Ectodermal cell (in vitro differentiated cells): Measurements from ENCODE around the gene C1orf21.

Experiments
- H3K27ac ChIP-seq: 2 replicates; pipeline ENCODE4 v1.7.0; 2013; ENCODE audit warnings: mild to moderate bottlenecking, low read depth, low read length; ENCODE audit not compliant: insufficient read depth, poor library complexity, severe bottlenecking
- H3K27me3 ChIP-seq: 2 replicates; pipeline ENCODE4 v1.7.0; 2013; ENCODE audit warnings: mild to moderate bottlenecking, low read length; ENCODE audit not compliant: insufficient read depth, control insufficient read depth, poor library complexity, severe bottlenecking
- H3K36me3 ChIP-seq: one replicate; pipeline ENCODE4 v1.7.0; 2013; ENCODE audit warnings: low read length; ENCODE audit not compliant: control insufficient read depth, insufficient read depth
- H3K4me1 ChIP-seq: one replicate; pipeline ENCODE4 v1.7.0; 2013; ENCODE audit warnings: low read length; ENCODE audit not compliant: control insufficient read depth, insufficient read depth
- H3K4me3 ChIP-seq: 2 replicates; pipeline ENCODE4 v1.7.0; 2013; ENCODE audit warnings: low read depth, low read length, control low read depth; ENCODE audit not compliant: insufficient read depth
- H3K9me3 ChIP-seq: 2 replicates; pipeline ENCODE4 v1.7.0; 2013; ENCODE audit warnings: mild to moderate bottlenecking, low read length, moderate library complexity; ENCODE audit not compliant: control insufficient read depth
- WGBS, 2 experiments: methylation state at CpG; one replicate each; pipeline ENCODE4 v1.1.7; 2013; ENCODE audit warnings: missing lambda C conversion rate in 2 of 2; 5-methylcytosine and 5-hydroxymethylcytosine counted together

Gene C1orf21

GRCh38 chr1:184493987-184494388, 107.2 kb downstream of the C1orf21 start:
- H3K27ac ChIP-seq: no peak overlapping the region
- H3K4me3 ChIP-seq: no peak overlapping the region
- no peaks in the 10 kb centered on the region for H3K27me3 ChIP-seq
- H3K36me3 ChIP-seq: no peaks in the 10 kb centered on the region
- H3K9me3 ChIP-seq: no peaks in the 10 kb centered on the region
- 93 to 95% methylated on average over 1 of the region's 1 CpG for WGBS, 2 experiments
- peaks cover 24% of the 10 kb centered on the region for H3K4me1 ChIP-seq

GRCh38 chr1:184494929-184495328, 108.1 kb downstream of the C1orf21 start:
- Histone ChIP-seq H3K4me1 (peaks cover 34% of the 10 kb centered on the region), H3K9me3 (no peaks in the 10 kb centered on the region), H3K36me3 (no peaks in the 10 kb centered on the region), H3K4me3 (no peak overlapping the region), H3K27ac (no peak overlapping the region), H3K27me3 (no peaks in the 10 kb centered on the region)
- 85% methylated on average over 4 of the region's 4 CpGs for WGBS, 2 experiments

- Histone ChIP-seq H3K4me1 (peaks cover 40% of the 10 kb centered on the region), H3K36me3 (no peaks in the 10 kb centered on the region), H3K27ac (peak overlapping the region; percentile 52), H3K9me3 (no peaks in the 10 kb centered on the region), H3K4me3 (no peak overlapping the region), H3K27me3 (no peaks in the 10 kb centered on the region)
- 35 to 39% methylated on average over 10 of the region's 10 CpGs for WGBS, 2 experiments
Observed at GRCh38 chr1:184497959-184498723, 111.3 kb downstream of the C1orf21 start.

GRCh38 chr1:184499616-184500015, 112.8 kb downstream of the C1orf21 start:
- no peak overlapping the region for H3K27ac ChIP-seq
- peaks cover 46% of the 10 kb centered on the region for H3K4me1 ChIP-seq
- WGBS, 2 experiments: 15 to 21% methylated on average over 1 of the region's 1 CpG

GRCh38 chr1:184502161-184502560, 115.3 kb downstream of the C1orf21 start:
- Histone ChIP-seq H3K9me3 (no peaks in the 10 kb centered on the region), H3K27ac (no peak overlapping the region), H3K4me3 (no peak overlapping the region), H3K4me1 (peaks cover 43% of the 10 kb centered on the region), H3K36me3 (no peaks in the 10 kb centered on the region), H3K27me3 (no peaks in the 10 kb centered on the region)
- WGBS, 2 experiments: 94% methylated on average over 5 to 6 of the region's 6 CpGs

More at GRCh38 chr1:184499616-184500015, 112.8 kb downstream of the C1orf21 start:
- no peaks in the 10 kb centered on the region for H3K9me3 ChIP-seq
- no peak overlapping the region for H3K4me3 ChIP-seq
- no peaks in the 10 kb centered on the region for H3K27me3 ChIP-seq
- no peaks in the 10 kb centered on the region for H3K36me3 ChIP-seq

- Histone ChIP-seq H3K4me1 (peaks cover 33% of the 10 kb centered on the region), H3K27me3 (no peaks in the 10 kb centered on the region), H3K4me3 (no peak overlapping the region), H3K27ac (no peak overlapping the region), H3K36me3 (no peaks in the 10 kb centered on the region), H3K9me3 (no peaks in the 10 kb centered on the region)
- 97 to 98% methylated on average over 6 of the region's 6 CpGs for WGBS, 2 experiments
Observed at GRCh38 chr1:184503221-184503749, 116.5 kb downstream of the C1orf21 start.

GRCh38 chr1:184504040-184504954, 117.5 kb downstream of the C1orf21 start:
- Histone ChIP-seq H3K4me1 (peaks cover 23% of the 10 kb centered on the region), H3K27ac (peak overlapping the region; percentile 51), H3K4me3 (no peak overlapping the region), H3K9me3 (no peaks in the 10 kb centered on the region), H3K27me3 (no peaks in the 10 kb centered on the region), H3K36me3 (no peaks in the 10 kb centered on the region)
- 67 to 72% methylated on average over 15 to 16 of the region's 16 CpGs for WGBS, 2 experiments

GRCh38 chr1:184504955-184505338, 118.1 kb downstream of the C1orf21 start:
- no peak overlapping the region for H3K27ac ChIP-seq
- 82 to 95% methylated on average over 1 of the region's 1 CpG for WGBS, 2 experiments

GRCh38 chr1:184506481-184506880, 119.7 kb downstream of the C1orf21 start:
- H3K4me1 ChIP-seq: peaks cover 6% of the 10 kb centered on the region
- no peak overlapping the region for H3K27ac ChIP-seq
- no peaks in the 10 kb centered on the region for H3K27me3 ChIP-seq
- 95 to 99% methylated on average over 2 of the region's 3 CpGs for WGBS, 2 experiments
- H3K9me3 ChIP-seq: no peaks in the 10 kb centered on the region
- H3K4me3 ChIP-seq: no peak overlapping the region
- H3K36me3 ChIP-seq: no peaks in the 10 kb centered on the region

More at GRCh38 chr1:184504955-184505338, 118.1 kb downstream of the C1orf21 start:
- Histone ChIP-seq H3K27me3 (no peaks in the 10 kb centered on the region), H3K4me1 (peaks cover 16% of the 10 kb centered on the region), H3K36me3 (no peaks in the 10 kb centered on the region), H3K9me3 (no peaks in the 10 kb centered on the region), H3K4me3 (no peak overlapping the region)

GRCh38 chr1:184507165-184507564, 120.3 kb downstream of the C1orf21 start:
- H3K4me1 ChIP-seq: peaks cover 6% of the 10 kb centered on the region
- WGBS, 2 experiments: 89 to 93% methylated on average over 1 of the region's 1 CpG
- no peaks in the 10 kb centered on the region for H3K27me3 ChIP-seq
- no peaks in the 10 kb centered on the region for H3K9me3 ChIP-seq
- no peak overlapping the region for H3K4me3 ChIP-seq
- H3K27ac ChIP-seq: no peak overlapping the region
- no peaks in the 10 kb centered on the region for H3K36me3 ChIP-seq
